Ascending aorta (tissue), 2 donors: Measurements from ENCODE around the gene TMEM220. TPM values are rescaled to one million over a fixed set of nuclear protein-coding genes. Genes with fewer than 3 reads are reported as not detected.

Source experiments
- DNase-seq, 2 donors: peaks; one replicate each; pipeline ENCODE4 v3.0.0-alpha.2; 2019; ENCODE audit warnings: low spot score in 2 of 2
- H3K27ac ChIP-seq, 2 donors: fragments of 200-600 bp; sonication (generic); one replicate each; pipeline ENCODE4 v1.5.1; 2016 to 2017; ENCODE audit warnings: mild to moderate bottlenecking in 1 of 2
- H3K27me3 ChIP-seq: fragments of 200-600 bp; sonication (generic); one replicate; pipeline ENCODE4 v1.5.1; 2017
- H3K36me3 ChIP-seq, 2 donors: fragments of 200-600 bp; sonication (generic); one replicate each; pipeline ENCODE4 v1.5.1; 2016
- H3K4me1 ChIP-seq, 2 donors: fragments of 200-600 bp; sonication (generic); one replicate each; pipeline ENCODE4 v1.5.1; 2016 to 2017; ENCODE audit warnings: mild to moderate bottlenecking in 1 of 2
- H3K4me3 ChIP-seq, 2 donors: fragments of 200-600 bp; sonication (generic); one replicate each; pipeline ENCODE4 v1.5.1; 2016 to 2017; ENCODE audit warnings: mild to moderate bottlenecking in 1 of 2
- H3K9me3 ChIP-seq, 2 donors: fragments of 200-600 bp; sonication (generic); one replicate each; pipeline ENCODE4 v1.5.1; 2016
- CTCF ChIP-seq, 3 experiments: fragments of 200-600 bp in 2 of 3; fragments of 450-650 bp in 1 of 3; sonication (generic) in 2 of 3; IDR thresholded peaks; one replicate each; pipeline ENCODE4 v1.5.1; 2016 to 2019; ENCODE audit warnings: antibody characterized with exemption in 3 of 3, mild to moderate bottlenecking in 1 of 3, moderate library complexity in 1 of 3
- intact Hi-C: fragments of 100-400 bp; cut with DNase I; formaldehyde crosslinking; loops from one replicate; pipeline ENCODE4 v1.15.1; 2023
- total RNA-seq: library from RNA; depleted of rRNA; stranded (reverse); fragments of >200 nt; gene quantifications from one replicate; pipeline ENCODE4 v1.1.0, GENCODE V29; 2016

The TMEM220 gene
- total RNA-seq, 1 donor from 2014 or later = 0.53 TPM

- no peaks in the 10 kb centered on the region for H3K4me1 ChIP-seq
- intact Hi-C loops = no loop called here
- H3K27me3 ChIP-seq = no peaks in the 10 kb centered on the region
- DNase-seq = no peak
- no peak overlapping the region for H3K27ac ChIP-seq
- no peak overlapping the region for H3K4me3 ChIP-seq
- TF ChIP-seq CTCF (IDR thresholded peaks at IDR 0.05) = no peak
- no peaks in the 10 kb centered on the region for H3K9me3 ChIP-seq
- H3K36me3 ChIP-seq = no peaks in the 10 kb centered on the region
Observed at GRCh38 chr17:10748531-10749181, 18.8 kb upstream of the TMEM220 start.

GRCh38 chr17:10745231-10745630 lies 15.4 kb upstream of the TMEM220 start:
- TF ChIP-seq CTCF (IDR thresholded peaks at IDR 0.05) = no peak
- intact Hi-C loops = no loop called here

GRCh38 chr17:10744501-10745000 lies 14.7 kb upstream of the TMEM220 start:
- no peaks in the 10 kb centered on the region for H3K36me3 ChIP-seq
- no peak overlapping the region for H3K4me3 ChIP-seq
- intact Hi-C loops = no loop called here
- DNase-seq = no peak
- TF ChIP-seq CTCF (IDR thresholded peaks at IDR 0.05) = no peak
- H3K9me3 ChIP-seq = no peaks in the 10 kb centered on the region
- no peaks in the 10 kb centered on the region for H3K27me3 ChIP-seq
- no peaks in the 10 kb centered on the region for H3K4me1 ChIP-seq
- H3K27ac ChIP-seq = no peak overlapping the region

More at GRCh38 chr17:10745231-10745630, 15.4 kb upstream of the TMEM220 start:
- Histone ChIP-seq H3K36me3 (no peaks in the 10 kb centered on the region), H3K4me1 (no peaks in the 10 kb centered on the region), H3K4me3 (no peak overlapping the region), H3K27ac (no peak overlapping the region), H3K27me3 (no peaks in the 10 kb centered on the region), H3K9me3 (no peaks in the 10 kb centered on the region)
- DNase-seq = no peak

- peak in 1 of 2 donors; percentile 58 for DNase-seq
- peak overlapping the region; percentile 47 to 59 for H3K27ac ChIP-seq
Observed at GRCh38 chr17:10743316-10744009, 13.6 kb upstream of the TMEM220 start.

GRCh38 chr17:10742431-10742830 lies 12.6 kb upstream of the TMEM220 start:
- Histone ChIP-seq H3K9me3 (no peaks in the 10 kb centered on the region), H3K36me3 (no peaks in the 10 kb centered on the region), H3K27ac (peak overlapping the region in 1 of 2 donors; percentile 47), H3K4me1 (no peaks in the 10 kb centered on the region), H3K27me3 (no peaks in the 10 kb centered on the region), H3K4me3 (no peak overlapping the region)
- intact Hi-C loops = no loop called here
- TF ChIP-seq CTCF (IDR thresholded peaks at IDR 0.05) = no peak
- peak in 1 of 2 donors; percentile 44 for DNase-seq

More at GRCh38 chr17:10743316-10744009, 13.6 kb upstream of the TMEM220 start:
- Histone ChIP-seq H3K36me3 (no peaks in the 10 kb centered on the region), H3K4me1 (no peaks in the 10 kb centered on the region), H3K9me3 (no peaks in the 10 kb centered on the region), H3K4me3 (no peak overlapping the region), H3K27me3 (no peaks in the 10 kb centered on the region)
- TF ChIP-seq CTCF (IDR thresholded peaks at IDR 0.05) = no peak
- intact Hi-C loops = no loop called here
